ENCODE measurements around the gene POMT1. TPM values are rescaled to one million over a fixed set of nuclear protein-coding genes. Genes with fewer than 3 reads are reported as not detected.

POMT1 gene
- total RNA-seq, 1 donor from 2014 or later = 24.6 TPM

Other genes starting within 250 kb of the POMT1 start
- 27.2 TPM for gene FAM78A, start 226.4 kb upstream of the POMT1 start, total RNA-seq
- gene PLPP7, start 213.2 kb upstream of the POMT1 start, total RNA-seq = 78.7 TPM
- gene PRRC2B, start 108.8 kb upstream of the POMT1 start, total RNA-seq = 151 TPM
- 23.9 TPM for gene UCK1, start 28.3 kb downstream of the POMT1 start, total RNA-seq
- gene PRRT1B, start 42.6 kb downstream of the POMT1 start, total RNA-seq = not detected
- 115 TPM for gene RAPGEF1, start 237.2 kb downstream of the POMT1 start, total RNA-seq